ENCODE data around the gene PRKACB.

Gene PRKACB

GRCh38 chr1:84143796-84144565, at the start of gene PRKACB:
PRKACB (plus strand) TSS chr1:84144271; CDS start chr1:84144362, 91 bp downstream.
- DNase-seq, result peak; percentile 42

DNA sequence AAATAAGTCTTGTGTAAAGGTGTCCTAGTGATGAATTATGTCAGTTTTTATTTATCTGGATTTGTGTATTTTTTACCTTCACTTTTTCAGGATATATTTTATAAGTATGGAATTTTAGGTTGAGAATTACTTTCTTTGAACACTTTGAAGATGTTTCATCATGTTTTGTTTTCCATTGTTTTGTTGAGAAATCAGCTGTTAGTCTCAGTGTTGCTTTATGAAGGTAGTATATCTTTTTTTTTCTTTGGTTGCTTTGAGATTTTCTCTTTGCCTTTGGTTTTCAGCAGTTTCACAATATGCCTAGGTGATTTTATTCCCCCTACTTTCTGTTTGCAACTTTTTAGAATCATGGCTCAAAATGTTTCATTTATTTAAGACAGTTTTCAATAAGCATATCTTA, 48.8 kb upstream of the PRKACB start:
- DNase-seq, result no peak

GRCh38 chr1:84096176-84096575, 47.9 kb upstream of the PRKACB start:
- peak; percentile 56 for DNase-seq

GRCh38 chr1:84101204-84101603, 42.9 kb upstream of the PRKACB start:
- no peak for DNase-seq

DNA sequence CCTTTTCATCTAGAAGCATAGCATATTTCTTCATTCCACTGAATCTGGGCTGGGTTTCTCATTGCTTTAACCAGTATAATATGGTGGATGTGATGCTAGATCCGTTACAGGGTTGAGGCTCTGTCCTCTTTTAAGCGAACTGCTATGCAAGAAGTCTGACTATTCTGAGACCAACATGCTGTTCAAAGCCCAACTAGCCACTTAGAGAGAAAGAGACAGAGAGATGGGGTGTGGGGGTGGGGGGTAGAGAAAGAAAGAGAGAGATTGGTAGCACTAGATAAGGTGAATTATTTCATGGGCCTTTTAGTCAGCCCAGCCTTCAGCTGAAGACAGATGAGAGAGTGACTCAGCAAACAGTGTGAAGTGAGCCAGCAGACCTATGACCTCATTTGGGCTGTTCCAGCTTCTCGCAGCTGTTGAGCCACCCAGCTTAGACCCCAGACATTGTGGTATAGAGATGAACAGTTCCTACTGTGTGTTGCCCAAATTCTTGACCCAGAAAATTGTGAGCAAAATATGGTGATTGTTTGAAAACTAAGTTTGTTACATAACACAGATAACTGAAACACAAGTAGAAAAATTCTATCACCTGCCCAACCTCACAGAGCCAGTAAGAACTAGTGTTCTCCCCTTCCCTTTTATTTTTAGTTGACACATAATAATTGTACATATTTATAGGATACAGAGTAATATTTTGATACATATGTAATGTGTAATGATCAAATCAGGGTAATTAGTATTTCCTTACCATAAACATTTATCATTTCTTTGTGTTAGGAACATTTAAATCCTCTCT, 40.7 kb upstream of the PRKACB start:
- peak; percentile 92 for DNase-seq

DNA sequence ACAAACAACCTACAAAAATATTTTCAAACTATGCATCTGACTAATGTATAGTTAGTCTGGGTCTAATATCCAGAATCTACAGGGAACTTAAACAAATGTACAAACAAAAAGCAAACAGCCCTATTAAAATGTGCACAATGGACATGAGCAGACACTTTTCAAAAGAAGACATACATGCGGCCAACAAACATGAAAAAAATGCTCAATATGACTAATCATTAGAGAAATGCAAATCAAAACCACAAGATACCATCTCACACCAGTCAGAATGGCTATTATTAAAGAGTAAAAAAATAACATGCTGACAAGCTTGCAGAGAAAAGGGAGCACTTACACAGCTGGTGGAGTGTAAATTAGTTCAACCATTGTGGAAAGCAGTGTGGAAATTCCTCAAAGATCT, 36.5 kb upstream of the PRKACB start:
- DNase-seq, result peak; percentile 86

GRCh38 chr1:84107955-84108354, 36.1 kb upstream of the PRKACB start:
- no peak for DNase-seq

GRCh38 chr1:84108900-84109578, 35.0 kb upstream of the PRKACB start:
- no peak for DNase-seq

- DNase-seq, result no peak
Measured at GRCh38 chr1:84110629-84111028, 33.4 kb upstream of the PRKACB start.

GRCh38 chr1:84116558-84116957, 27.5 kb upstream of the PRKACB start:
- no peak for DNase-seq

- DNase-seq, result peak; percentile 83
Measured at GRCh38 chr1:84117868-84118267, 26.2 kb upstream of the PRKACB start.

DNA sequence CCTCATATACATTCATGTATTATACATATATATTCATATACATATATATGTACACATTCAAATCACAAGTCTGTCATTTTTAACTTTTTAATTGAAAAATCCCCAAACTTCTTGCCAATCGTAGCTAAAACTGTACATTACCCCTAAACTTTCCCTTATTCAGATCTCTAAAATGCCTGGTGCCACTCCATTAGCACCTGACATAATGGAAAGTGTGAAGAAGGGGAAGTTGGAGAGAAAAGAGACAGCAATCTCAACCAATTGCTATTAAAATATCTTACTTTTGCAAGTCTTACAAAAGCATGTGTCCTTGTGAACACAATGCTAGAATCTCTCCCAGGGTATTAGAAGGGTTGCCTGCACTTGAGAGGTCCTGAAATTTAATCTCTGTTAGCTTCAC, 22.7 kb upstream of the PRKACB start:
- no peak for DNase-seq

GRCh38 chr1:84122780-84123382, 21.2 kb upstream of the PRKACB start:
- DNase-seq, result peak; percentile 61

DNA sequence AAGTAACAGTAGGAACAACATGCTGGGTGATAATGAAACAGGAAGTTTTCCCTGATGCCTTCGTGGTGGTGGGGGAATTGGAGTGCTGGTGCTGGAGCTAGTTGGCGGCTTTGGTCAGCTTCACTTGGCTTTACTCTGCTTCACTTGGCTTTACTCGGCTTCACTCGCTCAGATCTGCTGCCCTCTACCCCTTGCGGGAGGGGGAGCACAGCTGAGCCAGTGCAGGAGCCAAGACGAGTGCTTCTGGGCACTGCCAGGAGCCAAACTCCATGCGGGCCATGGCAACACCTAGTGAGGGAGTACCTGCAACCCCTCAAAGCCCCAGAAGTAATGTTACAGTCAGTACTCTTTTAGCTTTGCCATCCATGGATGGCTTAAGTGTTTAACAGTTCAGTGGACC, 10.6 kb upstream of the PRKACB start:
- no peak for DNase-seq

- DNase-seq, result no peak
Measured at GRCh38 chr1:84135341-84135740, 8.7 kb upstream of the PRKACB start.

GRCh38 chr1:84141182-84142003, 2.7 kb upstream of the PRKACB start:
- DNase-seq, result peak; percentile 6

GRCh38 chr1:84145068-84145467, 997 bp downstream of the PRKACB start:
- DNase-seq, result no peak

- peak; percentile 59 for DNase-seq
Measured at GRCh38 chr1:84146411-84147032, 2.5 kb downstream of the PRKACB start.

DNA sequence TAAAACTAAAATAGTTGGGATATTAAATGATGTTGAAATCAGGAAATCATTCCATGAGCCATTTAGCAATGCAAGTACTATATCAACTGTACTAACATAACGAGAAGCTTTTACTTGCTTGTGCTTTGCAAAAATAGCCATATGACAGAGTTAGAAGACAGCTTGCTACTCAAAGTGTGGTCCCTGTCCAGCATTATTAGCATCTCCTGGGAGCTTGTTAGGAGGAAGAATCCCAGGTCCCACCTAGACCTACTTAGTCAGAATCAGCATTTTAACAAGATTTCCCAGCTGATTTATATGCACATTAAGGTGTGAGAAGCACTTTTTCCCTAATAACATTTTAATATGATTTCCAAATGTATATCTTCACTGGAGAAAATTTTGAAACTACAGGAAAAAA, 4.7 kb downstream of the PRKACB start:
- no peak for DNase-seq

GRCh38 chr1:84152649-84153056, 8.6 kb downstream of the PRKACB start:
- DNase-seq, result no peak

GRCh38 chr1:84155517-84155916, 11.4 kb downstream of the PRKACB start:
- DNase-seq, result no peak

DNA sequence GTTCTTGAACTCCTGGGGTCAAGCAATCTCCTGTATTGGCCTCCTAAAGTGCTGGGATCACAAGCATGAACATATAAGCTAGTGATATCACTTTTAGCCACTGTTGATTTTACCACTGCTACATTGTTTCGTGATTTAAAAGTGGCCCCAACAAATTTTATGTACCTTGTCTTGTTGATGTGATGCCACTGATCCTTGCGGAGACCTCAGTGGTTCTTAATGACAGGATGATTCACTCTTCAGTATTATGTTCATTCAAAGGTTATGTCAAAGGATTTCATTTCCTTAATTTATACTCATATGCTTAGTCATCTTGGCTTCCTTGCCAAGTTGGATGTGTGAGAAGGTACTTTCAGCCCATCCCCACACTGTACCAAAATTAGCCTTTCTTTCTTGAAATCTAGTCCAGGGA, 12.1 kb downstream of the PRKACB start:
- peak; percentile 94 for DNase-seq

All from fibroblast of upper back skin (primary cell).